Activated CD8-positive, alpha-beta memory T cell treated with anti-CD3 and anti-CD28 coated beads, Interleukin-2, amount 50 U/mL, for 4 hours (primary cell): ENCODE data around the gene COL16A1.
A peak's percentile ranks its signal among the peaks of the same experiment; 100 is the strongest.

Experiments used
- DNase-seq: peaks from one replicate; pipeline ENCODE4 v3.0.0-alpha.2; 2020

The COL16A1 gene

DNA sequence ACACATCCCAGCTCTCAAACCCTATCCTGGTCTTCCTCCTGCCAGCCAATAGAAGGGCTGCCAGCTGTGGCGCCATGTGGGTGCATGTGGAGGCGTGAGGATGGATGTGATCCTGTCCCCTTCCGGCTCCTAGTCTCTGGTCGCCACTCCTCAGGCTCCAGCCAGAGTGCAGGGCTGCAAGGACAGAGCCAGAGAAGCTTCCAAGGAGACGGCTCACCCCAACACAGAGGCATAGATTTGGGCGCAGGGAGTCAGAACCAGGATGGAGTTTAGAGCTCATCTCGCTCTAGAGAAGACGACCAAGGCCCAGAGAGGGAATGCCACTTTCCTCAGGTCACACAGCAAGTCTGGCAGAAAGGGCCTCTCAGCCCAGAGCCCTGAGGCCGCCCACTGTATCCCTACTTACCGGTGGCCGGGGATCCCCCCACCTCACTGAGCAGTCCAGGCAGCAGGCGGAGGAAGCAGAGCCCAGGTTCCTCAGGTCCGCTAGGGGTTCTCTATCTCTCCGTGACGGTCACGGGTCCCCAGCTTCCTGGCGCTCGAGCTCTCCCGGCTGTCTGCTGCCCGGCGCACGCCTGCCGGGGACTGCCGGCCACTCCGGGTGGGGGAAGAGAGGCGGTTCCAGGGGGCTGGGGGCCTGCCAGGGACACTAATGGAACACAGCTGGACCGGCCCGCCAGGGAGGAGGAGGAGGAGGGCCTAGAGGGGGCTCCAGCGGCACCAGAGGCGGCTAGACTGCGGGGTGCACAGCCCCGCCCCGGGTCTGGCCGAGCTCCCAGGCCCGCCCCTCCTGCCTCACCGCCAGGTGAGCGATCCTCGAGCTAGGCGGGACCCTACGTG lies at the start of gene COL16A1:
COL16A1 (minus strand) TSS at position 587 of the 840 bp plus-strand sequence. CDS start 1,824 bp downstream, outside the sequence.
- no peak for DNase-seq

GRCh38 chr1:31752952-31753475 lies 49.2 kb upstream of the COL16A1 start:
- no peak for DNase-seq

GRCh38 chr1:31752258-31752657 lies 48.4 kb upstream of the COL16A1 start:
- DNase-seq = no peak

GRCh38 chr1:31751822-31752241 lies 48.0 kb upstream of the COL16A1 start:
- DNase-seq = no peak

DNA sequence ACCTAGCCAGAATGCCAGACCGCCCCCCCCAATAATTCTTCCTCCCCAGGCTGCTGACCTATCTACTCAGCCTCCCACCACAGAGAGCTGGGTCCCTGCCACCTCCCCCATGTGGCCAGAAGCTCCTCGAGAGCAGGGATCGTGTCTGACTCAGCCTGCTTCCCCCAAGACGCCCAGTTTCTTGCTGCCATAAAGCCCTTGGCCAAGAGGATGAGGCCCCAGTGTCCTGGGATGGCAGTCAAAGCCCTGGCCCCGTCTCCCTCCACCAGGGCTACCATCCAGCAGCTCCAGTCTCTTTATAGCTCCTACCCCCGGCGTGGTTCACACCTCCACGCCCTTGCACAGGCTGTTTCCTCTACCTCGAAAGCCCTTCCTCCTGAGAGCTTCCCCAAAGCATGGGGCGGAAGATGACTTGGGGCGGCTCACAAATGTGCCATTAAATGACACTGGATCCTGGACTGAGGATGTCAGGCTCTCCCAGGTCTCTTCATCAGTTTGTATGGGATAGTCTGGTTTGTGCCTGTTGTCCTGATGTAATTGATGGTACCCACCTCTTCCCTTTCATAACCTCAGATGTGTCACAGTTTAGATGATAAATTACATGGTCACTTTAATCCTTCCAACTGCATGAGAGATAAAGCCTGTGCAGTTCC lies 47.2 kb upstream of the COL16A1 start:
- DNase-seq = no peak

GRCh38 chr1:31749785-31750735 lies 46.2 kb upstream of the COL16A1 start:
- DNase-seq = no peak

DNA sequence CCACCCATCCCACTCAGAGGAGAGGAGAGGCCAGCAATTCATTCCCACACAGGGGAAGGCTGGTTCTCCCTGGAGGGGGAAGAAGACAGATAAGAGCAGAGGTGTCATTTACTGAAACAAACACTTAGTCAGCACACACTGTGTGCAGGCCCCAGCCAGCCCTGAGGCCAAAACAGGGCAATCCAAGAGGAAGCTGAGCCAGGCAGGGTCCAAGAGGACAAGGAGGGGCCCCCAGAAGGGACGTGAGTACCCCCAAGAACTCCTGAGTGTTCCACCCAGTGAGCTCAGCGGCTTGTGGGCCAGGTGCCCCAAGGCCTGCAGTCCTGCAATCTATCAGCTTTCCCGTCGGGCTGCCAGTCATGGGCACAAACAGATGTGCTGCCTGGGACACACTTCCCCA lies 44.5 kb upstream of the COL16A1 start:
- no peak for DNase-seq

DNA sequence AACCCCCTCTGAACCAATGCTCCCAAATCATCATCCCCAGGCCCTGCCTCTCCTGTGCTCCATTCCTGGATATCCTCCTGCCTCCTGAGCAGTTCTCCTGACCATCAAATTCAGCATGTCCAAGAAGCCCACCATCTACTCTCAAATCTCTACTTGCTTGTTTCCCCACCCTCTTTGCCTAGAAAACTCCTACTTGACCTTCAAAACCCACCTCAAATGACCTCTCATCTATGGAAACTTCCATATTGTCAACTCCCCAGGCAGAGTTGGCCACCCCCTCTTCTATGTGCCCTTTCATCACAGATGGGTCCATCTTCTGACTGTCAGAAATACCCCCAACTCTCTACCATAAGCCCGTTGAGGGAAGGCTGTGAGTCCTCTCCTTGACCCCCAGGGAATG lies 43.5 kb upstream of the COL16A1 start:
- DNase-seq = no peak

DNA sequence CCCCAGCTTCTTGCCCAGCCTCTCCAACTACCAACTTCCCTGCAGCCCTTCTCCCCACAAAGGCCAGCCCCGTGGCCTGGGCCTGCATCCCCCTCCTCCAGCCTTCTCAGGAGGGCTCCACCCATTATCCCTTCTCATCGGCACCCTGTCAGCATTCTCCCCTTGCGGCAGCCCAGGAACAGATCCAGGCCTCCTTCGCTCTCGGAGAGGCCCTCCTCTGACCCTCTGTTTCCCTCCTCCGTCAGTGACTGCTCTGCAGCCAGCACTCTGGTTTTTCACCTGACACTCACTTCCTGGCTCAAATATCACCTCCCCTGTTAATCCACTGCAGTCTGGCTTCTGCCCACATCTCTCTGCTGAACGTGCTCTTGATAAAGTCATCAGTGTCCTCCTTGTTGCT lies 42.9 kb upstream of the COL16A1 start:
- no peak for DNase-seq

GRCh38 chr1:31745946-31746670 lies 42.3 kb upstream of the COL16A1 start:
- DNase-seq = no peak

GRCh38 chr1:31745096-31745945 lies 41.5 kb upstream of the COL16A1 start:
- DNase-seq = peak; percentile 52

GRCh38 chr1:31744165-31744888 lies 40.5 kb upstream of the COL16A1 start:
- no peak for DNase-seq

DNA sequence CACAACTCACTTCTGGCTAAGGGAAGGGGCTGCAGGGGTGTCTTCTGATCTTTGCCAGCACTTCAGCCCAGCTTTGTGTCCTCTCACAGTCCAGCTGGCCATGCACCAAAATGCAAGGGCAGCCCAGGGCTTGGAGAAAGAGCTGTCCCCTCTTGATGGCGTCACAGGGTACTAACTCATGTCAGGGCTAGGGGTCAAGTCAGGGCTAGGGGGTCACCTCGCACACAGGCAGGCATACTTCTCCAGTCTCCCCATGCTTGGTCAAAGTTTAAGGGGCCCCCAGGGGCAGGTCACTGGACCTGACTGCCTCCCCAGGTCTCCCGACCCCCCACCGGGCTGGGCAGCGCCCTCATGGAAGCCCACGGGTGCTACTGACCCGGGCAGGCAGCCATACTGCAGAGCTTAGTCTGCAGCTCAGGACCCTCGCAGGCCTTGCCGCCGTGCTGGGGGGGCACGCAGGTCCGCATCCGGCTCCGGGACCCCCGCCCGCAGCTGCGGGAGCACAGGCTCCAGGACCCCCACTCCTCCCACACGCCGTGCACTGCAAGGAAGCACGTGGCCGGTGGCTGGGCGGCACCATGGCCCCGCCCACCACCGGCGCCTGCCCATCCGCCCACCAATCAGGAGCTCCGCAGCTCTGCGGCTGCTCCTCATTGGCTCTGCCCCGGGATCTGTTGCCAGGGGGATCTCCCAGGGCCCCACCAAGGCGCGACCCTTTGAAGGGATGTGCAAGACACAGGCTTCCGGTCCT lies 38.8 kb upstream of the COL16A1 start:
- no peak for DNase-seq

- peak; percentile 36 for DNase-seq
Measured at GRCh38 chr1:31739346-31739745, 35.5 kb upstream of the COL16A1 start.

DNA sequence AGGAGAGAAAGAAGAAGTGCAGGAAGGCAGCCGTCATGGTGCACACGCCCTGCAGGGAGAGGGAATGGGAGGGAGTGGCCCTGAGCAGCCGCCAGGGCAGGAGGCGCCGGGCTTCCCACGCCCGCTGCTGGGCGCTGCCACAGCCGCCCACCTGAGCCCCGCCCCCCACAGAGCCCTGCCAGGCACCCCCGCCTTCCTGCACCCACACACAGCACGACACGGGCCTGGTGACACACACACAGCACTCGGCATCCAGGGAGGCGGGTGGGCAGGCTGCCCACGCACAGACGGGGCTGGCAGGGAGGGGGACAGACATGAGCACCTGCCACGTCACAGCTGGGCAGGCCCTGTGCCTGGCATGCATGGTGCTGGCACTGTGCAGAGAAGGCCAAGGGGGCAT lies 32.9 kb upstream of the COL16A1 start:
- DNase-seq = peak; percentile 71

- no peak for DNase-seq
Measured at GRCh38 chr1:31735571-31735970, 31.8 kb upstream of the COL16A1 start.

DNA sequence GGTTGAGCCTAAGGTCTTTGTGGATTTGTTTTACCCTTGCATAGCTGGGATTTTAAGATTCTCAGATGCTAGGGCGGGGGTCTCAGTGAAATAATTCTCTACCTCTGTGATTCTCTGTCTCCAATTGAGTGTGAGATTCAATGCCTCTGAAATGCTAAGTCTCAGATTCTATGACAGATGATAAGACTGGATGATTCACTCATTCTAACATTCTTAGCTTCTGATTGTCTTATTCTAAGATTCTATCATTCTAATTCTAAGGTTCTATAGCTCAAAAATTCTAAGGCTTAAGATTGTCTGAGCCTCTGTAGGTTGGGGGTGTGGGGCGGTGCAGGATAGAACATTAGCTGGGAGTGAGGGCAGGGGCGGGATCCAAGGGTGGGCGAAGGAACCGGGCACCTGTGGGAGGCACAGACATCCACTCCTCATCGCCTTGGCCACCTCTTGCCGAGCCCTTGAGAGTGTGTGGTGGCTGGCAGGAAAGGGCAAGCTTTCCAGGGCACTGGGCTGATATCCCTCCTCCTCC lies 30.8 kb upstream of the COL16A1 start:
- no peak for DNase-seq

DNA sequence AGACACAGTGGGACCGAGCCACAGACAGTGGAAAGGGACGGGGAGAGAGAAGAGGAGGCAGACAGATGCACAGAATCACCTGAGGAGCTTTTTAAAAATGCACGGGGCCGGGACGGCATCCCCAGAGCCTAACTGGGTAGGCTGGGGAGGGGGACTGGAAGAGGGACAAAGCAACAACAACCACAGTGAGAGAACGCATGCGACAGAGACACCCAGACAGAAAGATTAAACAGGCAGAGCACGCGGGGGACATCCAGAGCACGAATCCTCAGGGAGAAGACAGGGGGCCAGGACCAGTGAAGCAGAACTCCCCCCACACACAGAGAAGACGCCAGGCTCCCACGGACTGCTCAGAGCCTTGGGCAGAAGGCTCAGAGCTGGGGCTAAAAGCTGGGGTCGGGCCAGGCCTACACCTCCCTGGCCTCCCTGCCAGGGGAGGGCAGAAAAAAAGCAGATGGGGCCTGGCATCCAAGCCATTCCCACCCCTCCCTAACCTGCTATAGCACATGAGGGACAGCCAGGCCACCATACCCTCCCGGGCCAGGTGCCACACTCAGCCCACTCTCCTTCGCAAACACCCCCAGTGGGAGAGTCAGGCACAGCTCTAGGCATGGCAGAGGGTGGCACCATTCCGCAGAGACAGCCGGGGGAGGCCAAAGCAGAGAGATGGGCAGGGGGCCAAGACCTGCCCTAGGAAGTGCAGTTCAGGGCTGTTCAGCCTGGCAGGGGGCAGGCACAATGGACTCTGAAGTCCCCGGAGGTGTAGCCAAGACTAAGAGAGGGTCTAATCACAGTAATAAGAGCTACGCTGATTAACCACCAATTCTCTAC lies 29.8 kb upstream of the COL16A1 start:
- DNase-seq = no peak
